WTC11 (cell line): ENCODE measurements around the gene ACSF3. TPM values are rescaled to one million over a fixed set of nuclear protein-coding genes. Genes with fewer than 3 reads are reported as not detected.

Source experiments
- ATAC-seq: fragments of 200-7000 bp; cut with Tn5 transposase; 2 replicates; pipeline ENCODE4 v1.10.0; 2021; ENCODE audit warnings: mild to moderate bottlenecking, moderate library complexity
- CTCF ChIA-PET: fragments of 300-600 bp; sonication (Branson Sonifier 250); formaldehyde crosslinking; loops from one replicate; lab custom pipeline; 2021; ENCODE audit warnings: antibody characterized with exemption; lab: Charles Lee
- POLR2A ChIA-PET: fragments of 350-600 bp; sonication (Branson Sonifier 250); formaldehyde crosslinking; loops from one replicate; lab custom pipeline; 2021; ENCODE audit warnings: antibody characterized with exemption; lab: Charles Lee
- DNase-seq: peaks from one replicate; pipeline ENCODE4 v3.0.0; 2021; ENCODE audit warnings: low spot score
- H3K27ac Mint-ChIP-seq: 2 replicates; pipeline ENCODE4 v1.8.0; 2021; ENCODE audit warnings: mixed read lengths
- H3K27me3 Mint-ChIP-seq: 2 replicates; pipeline ENCODE4 v1.8.0; 2021; ENCODE audit warnings: low read depth, mild to moderate bottlenecking, moderate library complexity, mixed read lengths
- H3K36me3 Mint-ChIP-seq: 2 replicates; pipeline ENCODE4 v1.8.0; 2021; ENCODE audit warnings: mixed read lengths
- H3K4me1 Mint-ChIP-seq: 2 replicates; pipeline ENCODE4 v1.8.0; 2022; ENCODE audit warnings: mixed read lengths
- H3K4me3 Mint-ChIP-seq: 2 replicates; pipeline ENCODE4 v1.8.0; 2021; ENCODE audit warnings: mild to moderate bottlenecking, moderate library complexity, mixed read lengths
- H3K9me3 Mint-ChIP-seq: 2 replicates; pipeline ENCODE4 v1.8.0; 2021; ENCODE audit warnings: mixed read lengths
- ATF1 ChIP-seq: sonication (generic); formaldehyde crosslinking; IDR thresholded peaks from 2 replicates; pipeline ENCODE4 v1.8.1; 2023; ENCODE audit warnings: mild to moderate bottlenecking, moderate library complexity, missing genetic modification reagents
- CREB1 ChIP-seq: sonication (generic); formaldehyde crosslinking; IDR thresholded peaks from 2 replicates; pipeline ENCODE4 v1.8.0; 2023; ENCODE audit warnings: mild to moderate bottlenecking, missing genetic modification reagents
- ELF4 ChIP-seq: sonication (generic); formaldehyde crosslinking; IDR thresholded peaks from 2 replicates; pipeline ENCODE4 v1.8.1; 2022; ENCODE audit warnings: low read depth, mild to moderate bottlenecking, moderate library complexity, missing genetic modification reagents
- GABPB1 ChIP-seq: sonication (generic); formaldehyde crosslinking; IDR thresholded peaks from 2 replicates; pipeline ENCODE4 v1.8.1; 2023; ENCODE audit warnings: mild to moderate bottlenecking, missing genetic modification reagents
- GRHL2 ChIP-seq: fragments of 250-450 bp; sonication (Bioruptor Pico); IDR thresholded peaks from 2 replicates; pipeline ENCODE4 v1.8.0; 2022; ENCODE audit warnings: mild to moderate bottlenecking, moderate library complexity; ENCODE audit not compliant: insufficient replicate concordance, severe bottlenecking
- MAX ChIP-seq: sonication (generic); formaldehyde crosslinking; IDR thresholded peaks from 2 replicates; pipeline ENCODE4 v1.8.0; 2022; ENCODE audit warnings: mild to moderate bottlenecking, missing genetic modification reagents
- NFATC4 ChIP-seq: fragments of 250-450 bp; sonication (Bioruptor Pico); IDR thresholded peaks from 2 replicates; pipeline ENCODE4 v1.9.0; 2021; ENCODE audit warnings: mild to moderate bottlenecking
- NFE2L1 ChIP-seq: sonication (generic); formaldehyde crosslinking; IDR thresholded peaks from 2 replicates; pipeline ENCODE4 v1.8.1; 2023; ENCODE audit warnings: missing genetic modification reagents
- NR2C2 ChIP-seq: sonication (generic); formaldehyde crosslinking; IDR thresholded peaks from 2 replicates; pipeline ENCODE4 v1.8.0; 2022; ENCODE audit warnings: mild to moderate bottlenecking, missing genetic modification reagents
- OVOL2 ChIP-seq: fragments of 250-450 bp; sonication (Bioruptor Pico); IDR thresholded peaks from 2 replicates; pipeline ENCODE4 v1.9.0; 2021; ENCODE audit warnings: mild to moderate bottlenecking, borderline replicate concordance
- SOX15 ChIP-seq: fragments of 250-450 bp; sonication (Bioruptor Pico); IDR thresholded peaks from 2 replicates; pipeline ENCODE4 v1.9.0; 2021; ENCODE audit warnings: mild to moderate bottlenecking
- USF2 ChIP-seq: sonication (generic); formaldehyde crosslinking; IDR thresholded peaks from 2 replicates; pipeline ENCODE4 v1.8.1; 2023; ENCODE audit warnings: mild to moderate bottlenecking, missing genetic modification reagents, moderate library complexity
- ZNF121 ChIP-seq: sonication (generic); formaldehyde crosslinking; IDR thresholded peaks from 2 replicates; pipeline ENCODE4 v1.8.0; 2023; ENCODE audit warnings: missing genetic modification reagents
- ZNF232 ChIP-seq: sonication (generic); formaldehyde crosslinking; IDR thresholded peaks from 2 replicates; pipeline ENCODE4 v1.8.0; 2022; ENCODE audit warnings: mild to moderate bottlenecking, missing genetic modification reagents
- ZNF423 ChIP-seq: fragments of 250-450 bp; sonication (Bioruptor Pico); IDR thresholded peaks from 2 replicates; pipeline ENCODE4 v2.1.2; 2022; ENCODE audit warnings: mild to moderate bottlenecking, moderate library complexity
- total RNA-seq: library from RNA; stranded (reverse); gene quantifications from 3 replicates; pipeline ENCODE4 v1.2.3, GENCODE V29; 2021
- TF ChIP-seq, protein P1 (sequence below): fragments of 250-450 bp; sonication (Bioruptor Pico); IDR thresholded peaks from 2 replicates; pipeline ENCODE4 v1.9.0; 2021; ENCODE audit warnings: mild to moderate bottlenecking, borderline replicate concordance
- TF ChIP-seq, protein P2 (sequence below): fragments of 200-600 bp; IDR thresholded peaks from 2 replicates; pipeline ENCODE4 v1.8.0; 2022; ENCODE audit warnings: antibody characterized with exemption
- TF ChIP-seq, protein P3 (sequence below): sonication (generic); formaldehyde crosslinking; conservative IDR thresholded peaks from 2 replicates; pipeline ENCODE4 v1.8.1; 2023; ENCODE audit warnings: mild to moderate bottlenecking, low read depth, missing genetic modification reagents, moderate library complexity
- TF ChIP-seq, protein P4 (sequence below): sonication (generic); formaldehyde crosslinking; IDR thresholded peaks from 2 replicates; pipeline ENCODE4 v1.8.1; 2022; ENCODE audit warnings: missing genetic modification reagents, borderline replicate concordance
- TF ChIP-seq, protein P5 (sequence below): sonication (generic); formaldehyde crosslinking; IDR thresholded peaks from 2 replicates; pipeline ENCODE4 v1.8.0; 2023; ENCODE audit warnings: mild to moderate bottlenecking, missing genetic modification reagents

ACSF3 gene
- total RNA-seq, 1 experiment from 2014 or later: 22.9 TPM

DNA sequence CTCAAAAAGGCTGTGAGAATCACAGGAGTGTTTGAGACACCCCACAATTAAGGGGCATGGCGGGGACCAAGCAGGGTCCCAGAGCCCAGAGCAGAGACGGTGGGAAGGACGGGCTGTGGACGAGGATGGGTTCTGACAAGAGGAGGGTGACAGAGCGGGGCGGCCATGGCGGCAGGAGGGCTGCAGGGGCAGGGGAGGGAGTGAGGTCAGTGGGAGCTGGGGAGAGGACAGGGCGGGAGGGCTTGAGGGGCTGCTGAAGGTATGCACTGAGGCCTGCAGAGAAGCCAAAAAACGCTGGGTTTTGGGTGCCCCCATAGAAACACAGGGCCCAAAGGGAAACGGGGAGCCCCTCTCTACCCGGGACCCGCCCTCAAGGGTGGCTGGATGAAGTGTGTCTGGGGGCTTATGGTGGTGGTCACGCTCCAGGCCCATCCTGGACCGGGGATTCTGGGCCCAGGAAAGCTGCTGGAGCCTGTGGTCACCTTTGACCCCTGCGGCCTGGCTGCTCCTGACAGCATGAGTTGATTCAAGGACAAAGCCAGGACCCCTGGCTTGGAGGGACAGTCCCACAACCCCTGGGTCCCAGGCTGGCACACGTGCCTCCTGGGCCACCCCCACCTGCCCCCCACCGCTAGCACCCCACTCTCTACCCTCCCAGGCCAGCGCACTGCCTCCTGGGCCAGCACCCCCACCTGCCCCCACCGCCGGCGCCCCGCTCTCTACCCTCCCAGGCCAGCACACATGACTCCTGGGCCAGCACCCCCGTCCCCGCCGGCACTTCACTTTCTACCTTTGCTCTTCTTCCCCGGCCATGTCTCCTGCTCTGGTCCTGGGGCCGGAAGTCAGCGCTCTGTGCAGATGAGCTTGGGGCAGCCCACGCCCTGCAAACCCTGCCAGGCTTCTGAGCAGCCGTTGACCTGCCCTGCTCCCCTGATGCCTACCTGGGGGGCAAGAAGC, 31.0 kb upstream of the ACSF3 start:
- ATAC-seq (no peak), DNase-seq (no peak)
- H3K4me1 Mint-ChIP-seq: no peaks in the 10 kb centered on the region
- no peaks in the 10 kb centered on the region for H3K27me3 Mint-ChIP-seq
- no peaks in the 10 kb centered on the region for H3K9me3 Mint-ChIP-seq
- no peak overlapping the region for H3K27ac Mint-ChIP-seq
- TF ChIP-seq, protein P1, sequence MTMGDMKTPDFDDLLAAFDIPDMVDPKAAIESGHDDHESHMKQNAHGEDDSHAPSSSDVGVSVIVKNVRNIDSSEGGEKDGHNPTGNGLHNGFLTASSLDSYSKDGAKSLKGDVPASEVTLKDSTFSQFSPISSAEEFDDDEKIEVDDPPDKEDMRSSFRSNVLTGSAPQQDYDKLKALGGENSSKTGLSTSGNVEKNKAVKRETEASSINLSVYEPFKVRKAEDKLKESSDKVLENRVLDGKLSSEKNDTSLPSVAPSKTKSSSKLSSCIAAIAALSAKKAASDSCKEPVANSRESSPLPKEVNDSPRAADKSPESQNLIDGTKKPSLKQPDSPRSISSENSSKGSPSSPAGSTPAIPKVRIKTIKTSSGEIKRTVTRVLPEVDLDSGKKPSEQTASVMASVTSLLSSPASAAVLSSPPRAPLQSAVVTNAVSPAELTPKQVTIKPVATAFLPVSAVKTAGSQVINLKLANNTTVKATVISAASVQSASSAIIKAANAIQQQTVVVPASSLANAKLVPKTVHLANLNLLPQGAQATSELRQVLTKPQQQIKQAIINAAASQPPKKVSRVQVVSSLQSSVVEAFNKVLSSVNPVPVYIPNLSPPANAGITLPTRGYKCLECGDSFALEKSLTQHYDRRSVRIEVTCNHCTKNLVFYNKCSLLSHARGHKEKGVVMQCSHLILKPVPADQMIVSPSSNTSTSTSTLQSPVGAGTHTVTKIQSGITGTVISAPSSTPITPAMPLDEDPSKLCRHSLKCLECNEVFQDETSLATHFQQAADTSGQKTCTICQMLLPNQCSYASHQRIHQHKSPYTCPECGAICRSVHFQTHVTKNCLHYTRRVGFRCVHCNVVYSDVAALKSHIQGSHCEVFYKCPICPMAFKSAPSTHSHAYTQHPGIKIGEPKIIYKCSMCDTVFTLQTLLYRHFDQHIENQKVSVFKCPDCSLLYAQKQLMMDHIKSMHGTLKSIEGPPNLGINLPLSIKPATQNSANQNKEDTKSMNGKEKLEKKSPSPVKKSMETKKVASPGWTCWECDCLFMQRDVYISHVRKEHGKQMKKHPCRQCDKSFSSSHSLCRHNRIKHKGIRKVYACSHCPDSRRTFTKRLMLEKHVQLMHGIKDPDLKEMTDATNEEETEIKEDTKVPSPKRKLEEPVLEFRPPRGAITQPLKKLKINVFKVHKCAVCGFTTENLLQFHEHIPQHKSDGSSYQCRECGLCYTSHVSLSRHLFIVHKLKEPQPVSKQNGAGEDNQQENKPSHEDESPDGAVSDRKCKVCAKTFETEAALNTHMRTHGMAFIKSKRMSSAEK (CRISPR knock-in tag): no peak
- TF ChIP-seq OVOL2 (CRISPR knock-in tag): no peak
- no peak for TF ChIP-seq ZNF423 (CRISPR knock-in tag)
- no peak for TF ChIP-seq GABPB1 (CRISPR knock-in tag)
- no peak for TF ChIP-seq CREB1 (CRISPR knock-in tag)
- no peak for TF ChIP-seq NFE2L1 (CRISPR knock-in tag)
- TF ChIP-seq, protein P2, sequence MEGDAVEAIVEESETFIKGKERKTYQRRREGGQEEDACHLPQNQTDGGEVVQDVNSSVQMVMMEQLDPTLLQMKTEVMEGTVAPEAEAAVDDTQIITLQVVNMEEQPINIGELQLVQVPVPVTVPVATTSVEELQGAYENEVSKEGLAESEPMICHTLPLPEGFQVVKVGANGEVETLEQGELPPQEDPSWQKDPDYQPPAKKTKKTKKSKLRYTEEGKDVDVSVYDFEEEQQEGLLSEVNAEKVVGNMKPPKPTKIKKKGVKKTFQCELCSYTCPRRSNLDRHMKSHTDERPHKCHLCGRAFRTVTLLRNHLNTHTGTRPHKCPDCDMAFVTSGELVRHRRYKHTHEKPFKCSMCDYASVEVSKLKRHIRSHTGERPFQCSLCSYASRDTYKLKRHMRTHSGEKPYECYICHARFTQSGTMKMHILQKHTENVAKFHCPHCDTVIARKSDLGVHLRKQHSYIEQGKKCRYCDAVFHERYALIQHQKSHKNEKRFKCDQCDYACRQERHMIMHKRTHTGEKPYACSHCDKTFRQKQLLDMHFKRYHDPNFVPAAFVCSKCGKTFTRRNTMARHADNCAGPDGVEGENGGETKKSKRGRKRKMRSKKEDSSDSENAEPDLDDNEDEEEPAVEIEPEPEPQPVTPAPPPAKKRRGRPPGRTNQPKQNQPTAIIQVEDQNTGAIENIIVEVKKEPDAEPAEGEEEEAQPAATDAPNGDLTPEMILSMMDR: no peak
- TF ChIP-seq NFATC4 (CRISPR knock-in tag): no peak
- TF ChIP-seq, protein P3, sequence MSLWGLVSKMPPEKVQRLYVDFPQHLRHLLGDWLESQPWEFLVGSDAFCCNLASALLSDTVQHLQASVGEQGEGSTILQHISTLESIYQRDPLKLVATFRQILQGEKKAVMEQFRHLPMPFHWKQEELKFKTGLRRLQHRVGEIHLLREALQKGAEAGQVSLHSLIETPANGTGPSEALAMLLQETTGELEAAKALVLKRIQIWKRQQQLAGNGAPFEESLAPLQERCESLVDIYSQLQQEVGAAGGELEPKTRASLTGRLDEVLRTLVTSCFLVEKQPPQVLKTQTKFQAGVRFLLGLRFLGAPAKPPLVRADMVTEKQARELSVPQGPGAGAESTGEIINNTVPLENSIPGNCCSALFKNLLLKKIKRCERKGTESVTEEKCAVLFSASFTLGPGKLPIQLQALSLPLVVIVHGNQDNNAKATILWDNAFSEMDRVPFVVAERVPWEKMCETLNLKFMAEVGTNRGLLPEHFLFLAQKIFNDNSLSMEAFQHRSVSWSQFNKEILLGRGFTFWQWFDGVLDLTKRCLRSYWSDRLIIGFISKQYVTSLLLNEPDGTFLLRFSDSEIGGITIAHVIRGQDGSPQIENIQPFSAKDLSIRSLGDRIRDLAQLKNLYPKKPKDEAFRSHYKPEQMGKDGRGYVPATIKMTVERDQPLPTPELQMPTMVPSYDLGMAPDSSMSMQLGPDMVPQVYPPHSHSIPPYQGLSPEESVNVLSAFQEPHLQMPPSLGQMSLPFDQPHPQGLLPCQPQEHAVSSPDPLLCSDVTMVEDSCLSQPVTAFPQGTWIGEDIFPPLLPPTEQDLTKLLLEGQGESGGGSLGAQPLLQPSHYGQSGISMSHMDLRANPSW (CRISPR knock-in tag): no peak
- no peak for TF ChIP-seq NR2C2
- no peak for TF ChIP-seq GRHL2 (CRISPR knock-in tag)
- TF ChIP-seq, protein P4, sequence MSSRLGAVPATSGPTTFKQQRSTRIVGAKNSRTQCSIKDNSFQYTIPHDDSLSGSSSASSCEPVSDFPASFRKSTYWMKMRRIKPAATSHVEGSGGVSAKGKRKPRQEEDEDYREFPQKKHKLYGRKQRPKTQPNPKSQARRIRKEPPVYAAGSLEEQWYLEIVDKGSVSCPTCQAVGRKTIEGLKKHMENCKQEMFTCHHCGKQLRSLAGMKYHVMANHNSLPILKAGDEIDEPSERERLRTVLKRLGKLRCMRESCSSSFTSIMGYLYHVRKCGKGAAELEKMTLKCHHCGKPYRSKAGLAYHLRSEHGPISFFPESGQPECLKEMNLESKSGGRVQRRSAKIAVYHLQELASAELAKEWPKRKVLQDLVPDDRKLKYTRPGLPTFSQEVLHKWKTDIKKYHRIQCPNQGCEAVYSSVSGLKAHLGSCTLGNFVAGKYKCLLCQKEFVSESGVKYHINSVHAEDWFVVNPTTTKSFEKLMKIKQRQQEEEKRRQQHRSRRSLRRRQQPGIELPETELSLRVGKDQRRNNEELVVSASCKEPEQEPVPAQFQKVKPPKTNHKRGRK (CRISPR knock-in tag): no peak
- no peak for TF ChIP-seq MAX (CRISPR knock-in tag)
- no peak for TF ChIP-seq ATF1 (CRISPR knock-in tag)
- TF ChIP-seq, protein P5, sequence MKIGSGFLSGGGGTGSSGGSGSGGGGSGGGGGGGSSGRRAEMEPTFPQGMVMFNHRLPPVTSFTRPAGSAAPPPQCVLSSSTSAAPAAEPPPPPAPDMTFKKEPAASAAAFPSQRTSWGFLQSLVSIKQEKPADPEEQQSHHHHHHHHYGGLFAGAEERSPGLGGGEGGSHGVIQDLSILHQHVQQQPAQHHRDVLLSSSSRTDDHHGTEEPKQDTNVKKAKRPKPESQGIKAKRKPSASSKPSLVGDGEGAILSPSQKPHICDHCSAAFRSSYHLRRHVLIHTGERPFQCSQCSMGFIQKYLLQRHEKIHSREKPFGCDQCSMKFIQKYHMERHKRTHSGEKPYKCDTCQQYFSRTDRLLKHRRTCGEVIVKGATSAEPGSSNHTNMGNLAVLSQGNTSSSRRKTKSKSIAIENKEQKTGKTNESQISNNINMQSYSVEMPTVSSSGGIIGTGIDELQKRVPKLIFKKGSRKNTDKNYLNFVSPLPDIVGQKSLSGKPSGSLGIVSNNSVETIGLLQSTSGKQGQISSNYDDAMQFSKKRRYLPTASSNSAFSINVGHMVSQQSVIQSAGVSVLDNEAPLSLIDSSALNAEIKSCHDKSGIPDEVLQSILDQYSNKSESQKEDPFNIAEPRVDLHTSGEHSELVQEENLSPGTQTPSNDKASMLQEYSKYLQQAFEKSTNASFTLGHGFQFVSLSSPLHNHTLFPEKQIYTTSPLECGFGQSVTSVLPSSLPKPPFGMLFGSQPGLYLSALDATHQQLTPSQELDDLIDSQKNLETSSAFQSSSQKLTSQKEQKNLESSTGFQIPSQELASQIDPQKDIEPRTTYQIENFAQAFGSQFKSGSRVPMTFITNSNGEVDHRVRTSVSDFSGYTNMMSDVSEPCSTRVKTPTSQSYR (CRISPR knock-in tag): no peak
- TF ChIP-seq USF2: no peak
- no peak for TF ChIP-seq ELF4 (CRISPR knock-in tag)
- TF ChIP-seq ZNF121 (CRISPR knock-in tag): no peak
- TF ChIP-seq SOX15 (CRISPR knock-in tag): no peak
- TF ChIP-seq ZNF232 (CRISPR knock-in tag): no peak
- H3K36me3 Mint-ChIP-seq: no peaks in the 10 kb centered on the region
- POLR2A ChIA-PET: no interaction called here
- CTCF ChIA-PET: no interaction called here
- no peak overlapping the region for H3K4me3 Mint-ChIP-seq
